Adrenal gland (tissue), 12 donors: Measurements from ENCODE around the gene MRPL21. TPM values are rescaled to one million over a fixed set of nuclear protein-coding genes. Genes with fewer than 3 reads are reported as not detected.

Experiments
- DNase-seq, 7 donors: peaks; one replicate each; pipeline ENCODE4 v3.0.0-alpha.2; 2019 to 2020
- H3K27ac ChIP-seq, 5 donors: fragments of 200-600 bp; sonication (generic) in 4 of 5; 1 replicate in 3 of 5; 2 replicates in 2 of 5; pipeline versions ENCODE4 v1.5.1 to v1.8.0; 2016 to 2020; ENCODE audit warnings: mild to moderate bottlenecking in 1 of 5
- H3K27me3 ChIP-seq: fragments of 200-600 bp; 2 replicates; pipeline ENCODE4 v1.8.0; 2021
- H3K36me3 ChIP-seq, 2 donors: fragments of 200-600 bp; replicated peaks in 1 of 2; 1 replicate in 1 of 2; 2 replicates in 1 of 2; pipeline versions ENCODE4 v1.5.1 to v1.8.0; 2018 to 2022
- H3K4me1 ChIP-seq, 2 donors: fragments of 200-600 bp; replicated peaks in 1 of 2; 1 replicate in 1 of 2; 2 replicates in 1 of 2; pipeline versions ENCODE4 v1.5.1 to v1.8.0; 2018 to 2021
- H3K4me3 ChIP-seq, 4 donors: fragments of 200-600 bp; sonication (generic) in 3 of 4; one replicate each; pipeline ENCODE4 v1.5.1; 2016 to 2018
- H3K9me3 ChIP-seq, 3 donors: fragments of 200-600 bp; sonication (generic) in 1 of 3; replicated peaks in 1 of 3; 1 replicate in 2 of 3; 2 replicates in 1 of 3; pipeline versions ENCODE4 v1.5.1 to v1.8.0; 2016 to 2021
- POLR2A ChIP-seq, 2 donors: fragments of 450-650 bp; IDR thresholded peaks; one replicate each; pipeline ENCODE4 v1.6.1; 2017; ENCODE audit warnings: antibody characterized with exemption in 2 of 2, mild to moderate bottlenecking in 2 of 2, moderate library complexity in 1 of 2
- WGBS, 4 donors: extraction: QIAGEN DNeasy Blood & Tissue Kit in 2 of 4; methylation state at CpG; one replicate each; pipeline versions ENCODE4 v1.1.5 to v1.1.7; 2013 to 2017; 5-methylcytosine and 5-hydroxymethylcytosine counted together
- intact Hi-C, 2 donors: fragments of 100-400 bp; cut with DNase I; formaldehyde crosslinking; loops; one replicate each; pipeline versions ENCODE4 v1.14.1 to v1.15.0; 2022 to 2023
- polyA plus RNA-seq, 3 donors: library from polyadenylated mRNA; stranded (reverse); fragments of 200-250 nt in 2 of 3; fragments of 350-450 nt in 1 of 3; fragmentation: Illumina TruSeq in 1 of 3; extraction: RNeasy Lipid Tissue Mini Kit (QIAGEN cat#74804) in 1 of 3; gene quantifications; one replicate each; pipeline ENCODE4 v1.2.3, GENCODE V29; 2013 to 2014
- total RNA-seq, 9 donors: library from RNA; depleted of rRNA in 4 of 9; stranded (reverse); fragments of >200 nt in 4 of 9; fragments of 120-200 nt in 1 of 9; fragmentation: NEBNext Ultra II Directional in 1 of 9; extraction: Animal tissue kit (Norgen Biotek cat#: 25700) in 1 of 9; gene quantifications; one replicate each; pipeline versions ENCODE4 v1.1.0 to v1.2.4, GENCODE V29; 2013 to 2023
- TF ChIP-seq, protein P1 (sequence below), 6 experiments: fragments of 450-650 bp in 4 of 6; fragments of 200-600 bp in 2 of 6; sonication (generic) in 1 of 6; IDR thresholded peaks; 1 replicate in 5 of 6; 2 replicates in 1 of 6; pipeline versions ENCODE4 v1.5.1 to v1.8.0; 2016 to 2021; ENCODE audit warnings: antibody characterized with exemption in 6 of 6, mild to moderate bottlenecking in 2 of 6, moderate library complexity in 1 of 6
- donor health status: healthy with polysubstance abuse.
- donor health status: Bipolar disorder and iron deficiency.
- donor health status: DM: yes; HTN: yes; CAD: no.
- donor health status: DM: no; HTN: no; CAD: no.
- donor health status: DM: no; HTN: no; CAD: no.
- donor health status: DM: yes; HTN: yes; CAD: no.

MRPL21 gene
- total and polyA plus RNA-seq, 12 donors = 31.1 to 77.8 (median 47.4) TPM

DNA sequence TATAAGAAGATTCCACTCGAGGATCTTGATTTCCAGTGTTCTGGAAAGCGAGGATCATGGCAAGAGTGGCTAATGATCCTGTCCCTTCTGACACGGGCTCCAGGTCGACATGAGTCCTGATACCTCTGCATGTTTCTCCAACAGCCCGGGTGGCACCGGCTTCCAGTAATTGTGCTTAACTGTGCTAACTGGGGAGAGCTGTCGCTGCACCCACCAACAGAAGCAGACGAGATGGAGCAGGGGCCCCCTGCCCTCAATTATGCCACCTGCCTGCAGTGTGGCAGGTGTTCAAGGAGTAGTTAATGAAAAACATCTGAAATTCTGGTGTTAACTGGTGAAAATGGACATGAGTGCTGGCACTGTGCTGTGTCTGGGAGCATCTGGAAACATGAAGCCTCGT lies 6.2 kb downstream of the MRPL21 start:
- intact Hi-C loops = no loop called here
- Histone ChIP-seq H3K36me3 (peaks cover 0 to 65% of the 10 kb centered on the region in 2 donors), H3K27ac (no peak overlapping the region), H3K4me3 (no peak overlapping the region), H3K9me3 (no peaks in the 10 kb centered on the region), H3K27me3 (no peaks in the 10 kb centered on the region), H3K4me1 (peaks cover 0 to 7% of the 10 kb centered on the region in 2 donors)
- DNase-seq = no peak
- WGBS, 4 donors = 69 to 93% (median 90%) methylated on average over 5 to 9 of the region's 9 CpGs
- no peak for TF ChIP-seq POLR2A (IDR thresholded peaks at IDR 0.05)
- TF ChIP-seq, protein P1, sequence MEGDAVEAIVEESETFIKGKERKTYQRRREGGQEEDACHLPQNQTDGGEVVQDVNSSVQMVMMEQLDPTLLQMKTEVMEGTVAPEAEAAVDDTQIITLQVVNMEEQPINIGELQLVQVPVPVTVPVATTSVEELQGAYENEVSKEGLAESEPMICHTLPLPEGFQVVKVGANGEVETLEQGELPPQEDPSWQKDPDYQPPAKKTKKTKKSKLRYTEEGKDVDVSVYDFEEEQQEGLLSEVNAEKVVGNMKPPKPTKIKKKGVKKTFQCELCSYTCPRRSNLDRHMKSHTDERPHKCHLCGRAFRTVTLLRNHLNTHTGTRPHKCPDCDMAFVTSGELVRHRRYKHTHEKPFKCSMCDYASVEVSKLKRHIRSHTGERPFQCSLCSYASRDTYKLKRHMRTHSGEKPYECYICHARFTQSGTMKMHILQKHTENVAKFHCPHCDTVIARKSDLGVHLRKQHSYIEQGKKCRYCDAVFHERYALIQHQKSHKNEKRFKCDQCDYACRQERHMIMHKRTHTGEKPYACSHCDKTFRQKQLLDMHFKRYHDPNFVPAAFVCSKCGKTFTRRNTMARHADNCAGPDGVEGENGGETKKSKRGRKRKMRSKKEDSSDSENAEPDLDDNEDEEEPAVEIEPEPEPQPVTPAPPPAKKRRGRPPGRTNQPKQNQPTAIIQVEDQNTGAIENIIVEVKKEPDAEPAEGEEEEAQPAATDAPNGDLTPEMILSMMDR (IDR thresholded peaks at IDR 0.05) = no peak

DNA sequence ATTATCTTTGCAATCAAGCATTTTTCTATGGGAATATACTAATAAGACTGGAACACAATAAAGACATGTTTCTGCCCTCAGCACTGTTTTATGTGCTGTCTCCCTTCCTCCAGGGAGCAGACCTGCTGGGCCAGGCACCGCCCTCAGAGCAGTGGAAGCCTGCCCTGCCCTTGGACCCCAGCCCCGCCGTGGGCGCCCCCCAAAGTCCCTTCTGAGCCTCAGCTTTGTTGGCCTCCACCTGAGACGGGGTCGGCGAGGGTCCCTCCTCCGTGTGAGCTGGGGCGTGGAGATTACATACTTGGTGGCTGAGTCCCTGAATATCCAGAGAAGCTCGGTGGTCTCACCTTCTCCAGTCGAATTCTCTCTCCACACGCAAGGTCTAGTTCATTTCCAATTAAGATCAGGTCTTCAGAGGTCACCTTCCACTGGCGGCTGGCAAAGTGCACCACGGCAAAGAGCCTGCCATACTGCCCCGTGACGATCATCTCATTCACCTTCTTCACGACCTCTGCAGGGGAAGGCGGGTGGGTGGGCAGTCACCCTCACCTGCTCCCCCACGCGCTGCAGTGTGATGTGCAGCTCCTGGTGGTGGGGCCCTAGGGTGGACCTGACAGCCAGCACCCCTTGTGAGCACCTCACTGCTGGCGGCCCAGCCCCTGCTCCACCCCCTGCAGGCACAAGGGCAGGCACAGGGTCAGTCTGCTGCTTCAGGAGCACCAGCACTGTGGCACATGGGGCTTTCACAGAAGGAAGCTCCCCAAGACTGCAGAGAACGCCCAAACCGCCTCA lies 7.3 kb downstream of the MRPL21 start:
- TF ChIP-seq, protein P1 (IDR thresholded peaks at IDR 0.05) = no peak
- H3K4me3 ChIP-seq = no peak overlapping the region
- intact Hi-C loops = no loop called here
- no peaks in the 10 kb centered on the region for H3K9me3 ChIP-seq
- peaks cover 0 to 70% of the 10 kb centered on the region in 2 donors for H3K36me3 ChIP-seq
- no peak for DNase-seq
- no peak overlapping the region for H3K27ac ChIP-seq
- WGBS, 4 donors = 90 to 95% (median 94%) methylated on average over 20 to 23 of the region's 23 CpGs
- H3K4me1 ChIP-seq = peaks cover 0 to 7% of the 10 kb centered on the region in 2 donors
- H3K27me3 ChIP-seq = no peaks in the 10 kb centered on the region

DNA sequence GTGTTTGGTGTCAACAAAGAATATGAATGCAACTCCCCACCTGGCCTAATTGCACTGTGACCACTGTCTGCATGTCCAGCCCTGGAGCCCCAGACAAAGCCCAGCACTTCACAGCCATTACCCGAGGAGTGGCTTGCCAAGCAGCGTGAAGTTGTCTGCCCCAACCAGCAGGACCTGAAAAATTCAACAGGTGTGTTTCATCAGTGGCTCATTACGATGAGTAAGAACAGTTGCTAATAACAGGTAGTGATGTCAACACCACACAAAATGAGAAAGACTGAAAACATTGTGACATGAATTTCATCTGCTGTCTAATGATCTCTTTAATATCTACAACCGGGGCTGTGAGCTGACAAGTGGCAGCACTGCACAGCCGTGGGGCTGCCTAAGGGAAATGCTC lies 10.3 kb downstream of the MRPL21 start:
- no peaks in the 10 kb centered on the region for H3K27me3 ChIP-seq
- no peak overlapping the region for H3K4me3 ChIP-seq
- peaks cover 0 to 66% of the 10 kb centered on the region in 2 donors for H3K36me3 ChIP-seq
- TF ChIP-seq, protein P1 (IDR thresholded peaks at IDR 0.05) = no peak
- TF ChIP-seq POLR2A (IDR thresholded peaks at IDR 0.05) = no peak
- intact Hi-C loops = no loop called here
- peaks cover 0 to 6% of the 10 kb centered on the region in 2 donors for H3K4me1 ChIP-seq
- no peak overlapping the region for H3K27ac ChIP-seq
- WGBS, 4 donors = 91 to 94% (median 93%) methylated on average over 5 of the region's 5 CpGs
- H3K9me3 ChIP-seq = no peaks in the 10 kb centered on the region
- no peak for DNase-seq

GRCh38 chr11:68892576-68892975 lies 11.1 kb downstream of the MRPL21 start:
- TF ChIP-seq POLR2A (IDR thresholded peaks at IDR 0.05) = no peak
- TF ChIP-seq, protein P1 (IDR thresholded peaks at IDR 0.05) = no peak
- intact Hi-C loops = no loop called here
- H3K27ac ChIP-seq = no peak overlapping the region
- H3K9me3 ChIP-seq = no peaks in the 10 kb centered on the region
- peaks cover 0 to 60% of the 10 kb centered on the region in 2 donors for H3K36me3 ChIP-seq
- DNase-seq = no peak
- peaks cover 0 to 6% of the 10 kb centered on the region in 2 donors for H3K4me1 ChIP-seq
- WGBS, 4 donors = 92 to 95% (median 94%) methylated on average over 17 to 20 of the region's 20 CpGs
- H3K27me3 ChIP-seq = no peaks in the 10 kb centered on the region
- H3K4me3 ChIP-seq = no peak overlapping the region
